Measurements from ENCODE around the gene MRPL19.
"Not testable (repeated sequence)": the region's sequence is repeated elsewhere in the genome, so short reads cannot be mapped to it uniquely, and the experiment has no call there.

The MRPL19 gene

DNA sequence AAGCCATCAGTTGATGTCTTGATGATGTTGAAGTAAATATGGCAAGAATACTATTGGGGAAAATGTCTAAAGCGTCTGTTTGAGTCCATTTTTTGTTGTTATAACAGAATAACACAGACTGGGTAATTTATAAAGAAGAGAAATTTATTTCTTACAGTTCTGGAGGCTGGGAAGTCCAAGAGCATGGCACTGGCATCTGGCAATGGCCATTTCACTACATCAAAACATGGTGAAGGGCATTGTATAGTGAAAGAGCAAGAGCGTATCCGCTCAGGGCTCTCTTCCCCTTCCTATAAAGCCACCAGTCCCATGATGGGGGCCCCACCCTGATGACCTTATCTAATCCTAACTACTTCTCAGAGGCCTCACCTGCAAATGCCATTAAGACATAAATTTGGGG lies 29.6 kb upstream of the MRPL19 start:
- DNase-seq = no peak

GRCh38 chr2:75619956-75620740 lies 26.4 kb upstream of the MRPL19 start:
- DNase-seq = no peak

GRCh38 chr2:75621228-75621627 lies 25.4 kb upstream of the MRPL19 start:
- DNase-seq = no peak

DNA sequence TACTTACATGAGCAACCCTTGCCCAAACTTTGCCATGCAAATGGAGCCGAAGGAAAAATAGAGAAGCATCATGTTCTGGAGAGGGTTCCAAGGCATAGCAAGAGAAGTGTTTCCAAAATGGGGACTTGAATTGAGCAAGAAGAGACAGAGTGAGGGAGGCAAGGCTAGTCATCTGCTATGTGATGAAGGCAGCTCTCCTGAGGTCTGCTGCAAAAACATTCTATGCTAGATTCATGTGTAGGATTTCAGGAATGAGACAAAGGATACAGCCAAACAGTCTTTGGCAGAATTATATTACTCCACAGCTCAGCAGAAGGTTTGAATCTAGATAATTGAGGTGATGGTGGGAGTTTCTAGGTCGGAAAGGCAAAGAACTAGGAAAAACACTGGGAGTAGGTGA lies 24.1 kb upstream of the MRPL19 start:
- DNase-seq = no peak

DNA sequence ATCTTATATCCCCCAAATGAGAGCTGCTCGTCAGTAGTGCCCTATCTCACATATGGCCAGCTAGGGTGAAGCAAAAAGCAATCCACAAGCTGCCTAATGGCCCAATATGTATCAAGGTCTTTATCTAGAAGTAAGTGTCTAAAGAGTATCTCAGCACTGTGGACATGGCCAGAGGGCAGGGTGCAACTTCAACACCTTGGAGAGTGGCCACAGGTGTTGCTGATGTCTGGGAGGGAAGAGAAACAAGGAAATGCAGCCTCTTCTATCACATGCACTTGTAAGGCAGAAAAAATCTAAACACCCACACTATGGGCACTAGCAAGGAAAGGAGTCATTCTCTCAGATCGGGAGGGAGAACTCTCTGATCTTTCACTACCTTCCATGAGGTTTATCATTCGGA lies 23.7 kb upstream of the MRPL19 start:
- no peak for DNase-seq

DNA sequence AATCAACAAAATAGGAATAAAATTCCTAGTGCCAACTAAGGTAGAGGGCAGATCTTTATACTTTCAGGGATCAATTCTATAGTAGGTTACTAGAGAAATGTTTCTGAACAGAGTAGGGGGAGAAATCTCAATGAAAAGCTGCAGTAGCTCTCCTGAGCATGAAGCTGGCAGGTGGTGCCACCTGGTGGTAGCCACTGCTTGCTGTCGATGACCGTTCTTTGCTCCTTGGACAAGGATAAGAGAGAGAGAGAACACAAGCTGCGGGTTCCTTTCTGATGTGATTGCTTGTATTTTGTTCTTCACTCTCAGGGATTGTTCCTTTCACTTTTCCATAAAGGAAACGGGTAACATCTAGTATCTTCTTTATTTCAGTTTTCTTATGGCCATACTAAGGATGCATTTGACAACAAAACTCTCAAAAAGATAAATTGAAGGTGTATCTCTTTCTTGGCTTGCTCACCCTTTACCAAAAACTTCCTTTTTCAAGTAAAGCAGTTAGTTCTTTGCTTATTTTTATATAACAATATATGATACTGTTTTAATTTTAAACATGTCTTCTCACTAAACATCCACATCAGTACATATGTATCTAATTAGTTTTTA lies 18.6 kb upstream of the MRPL19 start:
- peak; percentile 28 for DNase-seq

- DNase-seq = no peak
Measured at GRCh38 chr2:75632091-75632701, 14.4 kb upstream of the MRPL19 start.

- DNase-seq = no peak
Measured at GRCh38 chr2:75632813-75633212, 13.8 kb upstream of the MRPL19 start.

- DNase-seq = no peak
Measured at GRCh38 chr2:75633620-75634019, 13.0 kb upstream of the MRPL19 start.

- DNase-seq = no peak
Measured at GRCh38 chr2:75634945-75635344, 11.6 kb upstream of the MRPL19 start.

- no peak for DNase-seq
Measured at GRCh38 chr2:75637568-75637967, 9.0 kb upstream of the MRPL19 start.

DNA sequence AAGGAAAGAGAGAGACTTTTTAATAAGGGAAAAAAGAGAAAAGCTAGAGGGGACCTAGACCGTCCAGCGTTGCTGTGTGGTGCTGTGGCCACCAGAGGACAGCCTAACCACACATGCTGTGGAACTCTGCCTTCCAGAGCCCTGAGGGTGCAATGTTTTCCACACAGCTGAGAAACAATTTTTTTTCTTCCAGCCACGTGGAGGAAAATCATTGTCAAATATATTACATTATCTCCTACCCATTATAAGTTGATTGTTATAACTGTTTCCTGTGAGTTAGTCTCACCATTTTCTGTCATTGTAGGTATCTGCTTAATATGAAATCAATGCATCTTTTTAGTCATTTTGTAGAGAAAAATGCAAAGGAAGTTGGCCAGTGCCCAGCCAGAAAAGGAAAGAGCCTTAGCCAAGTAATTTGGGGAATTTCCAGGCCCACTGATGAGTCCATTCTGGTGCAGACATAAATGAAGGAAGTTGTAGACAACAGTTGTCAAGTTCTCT lies 5.9 kb upstream of the MRPL19 start:
- peak; percentile 24 for DNase-seq

DNA sequence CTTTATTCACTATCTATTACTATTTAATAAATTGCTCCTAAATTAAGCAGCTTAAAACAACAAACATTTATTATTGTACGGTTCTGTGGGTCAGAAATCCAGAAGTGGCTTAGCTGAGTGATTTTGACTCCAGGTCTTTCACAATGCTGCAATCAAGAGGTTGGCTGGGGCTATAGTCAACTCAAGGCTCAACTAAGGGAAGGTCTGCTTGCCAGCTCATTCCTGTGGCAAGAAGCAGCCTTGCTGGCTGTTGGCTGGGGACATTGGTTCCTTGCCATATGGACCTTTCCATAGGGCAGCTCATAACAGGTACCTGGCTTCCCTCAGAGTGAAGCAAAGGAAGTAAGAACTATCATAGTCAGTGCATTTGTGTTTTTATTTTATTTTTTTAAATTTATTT lies 5.0 kb upstream of the MRPL19 start:
- no peak for DNase-seq

- DNase-seq = no peak
Measured at GRCh38 chr2:75643980-75644379, 2.6 kb upstream of the MRPL19 start.

GRCh38 chr2:75645643-75646042 lies 940 bp upstream of the MRPL19 start:
- no peak for DNase-seq

DNA sequence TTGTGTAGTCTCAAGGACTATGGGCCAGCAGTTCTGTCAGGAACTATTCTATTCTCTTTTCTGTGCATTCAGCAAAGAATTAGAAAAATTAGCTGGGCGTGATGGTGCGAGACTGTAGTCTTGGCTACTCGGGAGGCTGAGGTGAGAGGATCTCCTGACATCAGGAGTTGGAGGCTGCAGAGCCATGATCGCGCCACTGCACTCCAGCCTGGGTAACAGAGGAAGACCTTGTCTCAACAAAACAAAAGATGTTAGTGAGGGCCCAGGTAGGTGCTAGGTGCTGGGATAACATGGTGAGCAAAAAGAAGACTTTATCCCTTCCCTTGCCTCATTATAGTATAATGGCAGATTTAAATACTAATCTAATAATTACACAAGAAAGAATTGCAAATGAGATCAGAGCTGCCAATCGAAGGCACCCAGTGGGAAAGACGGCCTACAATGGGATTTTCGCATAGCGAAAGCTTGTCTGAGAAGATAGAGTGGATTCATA lies 447 bp upstream of the MRPL19 start:
- DNase-seq = no peak

- no peak for DNase-seq
Measured at GRCh38 chr2:75647771-75648170, 1.2 kb downstream of the MRPL19 start.

- no peak for DNase-seq
Measured at GRCh38 chr2:75654012-75654411, 7.4 kb downstream of the MRPL19 start.

- no peak for DNase-seq
Measured at GRCh38 chr2:75655861-75656260, 9.3 kb downstream of the MRPL19 start.

GRCh38 chr2:75656563-75656962 lies 10.0 kb downstream of the MRPL19 start:
- no peak for DNase-seq

- no peak for DNase-seq
Measured at GRCh38 chr2:75657798-75658197, 11.2 kb downstream of the MRPL19 start.

DNA sequence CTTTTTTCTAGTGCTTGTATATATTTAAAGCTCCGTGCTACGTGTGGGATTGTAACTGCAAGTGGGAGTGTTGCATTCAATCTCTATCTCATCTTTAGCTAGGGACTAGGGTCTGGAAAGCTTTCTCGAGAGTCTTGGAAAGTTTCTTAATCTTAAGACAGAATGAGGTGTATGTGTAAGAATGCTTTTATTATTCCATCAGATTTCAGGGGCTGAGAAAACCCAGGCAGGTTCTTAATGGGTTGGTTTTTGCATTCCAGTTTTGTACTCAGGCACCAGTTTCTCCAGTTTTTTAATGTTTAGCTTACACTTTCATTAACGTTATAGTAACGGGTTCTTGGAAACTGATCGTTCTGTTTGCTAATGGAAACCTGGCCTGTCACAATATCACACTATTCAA lies 20.3 kb downstream of the MRPL19 start:
- DNase-seq = no peak

DNA sequence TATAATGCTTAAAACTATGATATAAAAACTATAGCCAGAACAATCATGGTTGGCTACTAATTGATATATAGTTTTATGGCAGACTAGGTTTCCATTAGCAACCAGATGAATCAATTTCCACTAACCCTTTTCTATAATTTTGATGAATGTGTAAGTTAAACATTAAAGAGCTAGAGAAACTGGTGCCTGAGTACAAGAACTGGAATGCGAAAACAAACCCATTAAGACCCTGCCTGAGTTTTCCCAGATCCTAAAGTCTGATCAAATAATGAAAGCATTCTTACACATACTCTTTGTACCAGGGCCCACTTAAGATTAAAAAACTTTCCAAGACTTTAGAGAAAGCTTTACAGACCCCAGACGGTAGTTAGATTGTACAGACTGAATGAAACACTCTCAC lies 21.3 kb downstream of the MRPL19 start:
- DNase-seq = no peak

- not testable (repeated sequence) for DNase-seq
Measured at GRCh38 chr2:75675423-75675822, 28.8 kb downstream of the MRPL19 start.

Data from NCI-H510A (cell line).